ENCODE measurements around the gene B4GALNT4.

The B4GALNT4 gene

GRCh38 chr11:377174-377865 lies 8.0 kb downstream of the B4GALNT4 start:
- TF ChIP-seq GATA3 (IDR thresholded peaks at IDR 0.05; ENCODE audit: low read depth, low read length) (no peak), GATA2 (IDR thresholded peaks at IDR 0.05; ENCODE audit: low read depth, low read length) (no peak)

GRCh38 chr11:377883-378500 lies 8.7 kb downstream of the B4GALNT4 start:
- TF ChIP-seq GATA3 (IDR thresholded peaks at IDR 0.05; ENCODE audit: low read depth, low read length): no peak
- TF ChIP-seq GATA2 (IDR thresholded peaks at IDR 0.05; ENCODE audit: low read depth, low read length): no peak

- TF ChIP-seq GATA2 (IDR thresholded peaks at IDR 0.05; ENCODE audit: low read depth, low read length) (no peak), GATA3 (IDR thresholded peaks at IDR 0.05; ENCODE audit: low read depth, low read length) (no peak)
These were observed 10.2 kb downstream of the B4GALNT4 start for GRCh38 chr11:379205-380094.

DNA sequence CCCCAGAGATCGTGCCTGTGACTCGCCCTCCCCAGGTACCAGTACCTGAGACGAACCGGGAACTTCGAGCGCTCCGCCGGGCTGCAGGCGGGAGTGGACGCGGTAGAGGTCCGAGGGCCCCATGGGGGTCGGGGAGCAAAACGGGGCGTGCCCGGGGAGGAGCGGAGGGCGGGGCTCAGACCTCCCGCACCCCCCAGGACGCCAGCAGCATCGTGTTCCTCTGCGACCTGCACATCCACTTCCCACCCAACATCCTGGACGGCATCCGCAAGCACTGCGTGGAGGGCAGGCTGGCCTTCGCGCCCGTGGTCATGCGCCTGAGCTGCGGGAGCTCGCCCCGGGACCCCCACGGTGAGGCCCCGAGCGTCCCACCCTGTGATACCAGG lies 10.8 kb downstream of the B4GALNT4 start:
- TF ChIP-seq GATA3 (IDR thresholded peaks at IDR 0.05; ENCODE audit: low read depth, low read length): no peak
- TF ChIP-seq GATA2 (IDR thresholded peaks at IDR 0.05; ENCODE audit: low read depth, low read length): no peak

GRCh38 chr11:380491-380890 lies 11.2 kb downstream of the B4GALNT4 start:
- TF ChIP-seq GATA3 (IDR thresholded peaks at IDR 0.05; ENCODE audit: low read depth, low read length) (no peak), GATA2 (IDR thresholded peaks at IDR 0.05; ENCODE audit: low read depth, low read length) (no peak)

- TF ChIP-seq GATA3 (IDR thresholded peaks at IDR 0.05; ENCODE audit: low read depth, low read length): no peak
- TF ChIP-seq GATA2 (IDR thresholded peaks at IDR 0.05; ENCODE audit: low read depth, low read length): no peak
These were observed 11.7 kb downstream of the B4GALNT4 start for GRCh38 chr11:380996-381395.

- TF ChIP-seq GATA3 (IDR thresholded peaks at IDR 0.05; ENCODE audit: low read depth, low read length) (no peak), GATA2 (IDR thresholded peaks at IDR 0.05; ENCODE audit: low read depth, low read length) (no peak)
These were observed 12.3 kb downstream of the B4GALNT4 start for GRCh38 chr11:381501-382072.

GRCh38 chr11:382081-382629 lies 12.9 kb downstream of the B4GALNT4 start:
- TF ChIP-seq GATA3 (IDR thresholded peaks at IDR 0.05; ENCODE audit: low read depth, low read length): no peak
- TF ChIP-seq GATA2 (IDR thresholded peaks at IDR 0.05; ENCODE audit: low read depth, low read length): no peak

GRCh38 chr11:383431-383830 lies 14.1 kb downstream of the B4GALNT4 start:
- TF ChIP-seq GATA3 (IDR thresholded peaks at IDR 0.05; ENCODE audit: low read depth, low read length) (no peak), GATA2 (IDR thresholded peaks at IDR 0.05; ENCODE audit: low read depth, low read length) (no peak)

GRCh38 chr11:384511-384910 lies 15.2 kb downstream of the B4GALNT4 start:
- TF ChIP-seq GATA3 (IDR thresholded peaks at IDR 0.05; ENCODE audit: low read depth, low read length): no peak
- no peak for TF ChIP-seq GATA2 (IDR thresholded peaks at IDR 0.05; ENCODE audit: low read depth, low read length)

GRCh38 chr11:385594-386351 lies 16.5 kb downstream of the B4GALNT4 start:
- TF ChIP-seq GATA2 (IDR thresholded peaks at IDR 0.05; ENCODE audit: low read depth, low read length): no peak
- no peak for TF ChIP-seq GATA3 (IDR thresholded peaks at IDR 0.05; ENCODE audit: low read depth, low read length)

- TF ChIP-seq GATA3 (IDR thresholded peaks at IDR 0.05; ENCODE audit: low read depth, low read length) (no peak), GATA2 (IDR thresholded peaks at IDR 0.05; ENCODE audit: low read depth, low read length) (no peak)
These were observed 17.2 kb downstream of the B4GALNT4 start for GRCh38 chr11:386483-386882.

DNA sequence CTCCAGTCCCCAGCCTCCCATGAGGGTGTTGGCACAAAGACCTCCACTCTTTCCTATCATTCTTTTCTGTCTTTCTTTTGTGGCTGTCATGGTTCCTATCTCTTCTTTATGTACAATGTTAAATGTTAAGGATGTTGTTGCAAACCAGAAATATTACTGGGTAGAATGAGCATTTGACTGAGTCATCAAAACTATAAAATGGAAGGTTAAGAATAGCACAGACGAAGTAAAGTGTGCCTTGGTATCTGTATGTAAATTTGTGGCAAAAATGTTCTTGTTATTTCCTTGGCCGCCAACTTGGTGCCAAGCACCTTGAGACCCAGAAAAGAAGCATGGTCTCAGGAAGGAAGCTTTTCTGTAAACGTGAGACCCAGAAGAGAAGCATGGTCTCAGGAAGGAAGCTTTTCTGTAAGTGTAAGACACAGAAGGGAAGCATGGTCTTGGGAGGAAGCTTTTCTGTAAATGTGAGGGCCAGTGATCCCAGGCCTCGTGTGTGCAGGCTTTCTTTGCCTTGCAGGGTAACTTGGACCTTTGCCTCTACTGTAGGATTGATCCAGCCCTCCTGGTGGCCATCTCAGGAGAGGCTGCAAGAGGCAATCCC lies 18.0 kb downstream of the B4GALNT4 start:
- TF ChIP-seq GATA3 (IDR thresholded peaks at IDR 0.05; ENCODE audit: low read depth, low read length) (no peak), GATA2 (IDR thresholded peaks at IDR 0.05; ENCODE audit: low read depth, low read length) (no peak)

All from SH-SY5Y (cell line).